Mammary epithelial cell (primary cell): ENCODE data around the gene DRAXIN.

Experiments
- EZH2 ChIP-seq: IDR thresholded peaks from 2 replicates; pipeline ENCODE4 v1.6.1; 2012; ENCODE audit warnings: low read length, inconsistent platforms, borderline replicate concordance
- TF ChIP-seq, protein P1 (sequence below), 2 donors: IDR thresholded peaks in 1 of 2; conservative IDR thresholded peaks in 1 of 2; 2 replicates each; pipeline ENCODE4 v1.5.1; 2011 to 2012; ENCODE audit warnings: inconsistent platforms in 2 of 2, low read length in 2 of 2, mild to moderate bottlenecking in 2 of 2, control low read depth in 1 of 2, low read depth in 1 of 2; ENCODE audit not compliant: insufficient read depth in 1 of 2; ENCODE audit errors: extremely low read depth in 1 of 2

DNA sequence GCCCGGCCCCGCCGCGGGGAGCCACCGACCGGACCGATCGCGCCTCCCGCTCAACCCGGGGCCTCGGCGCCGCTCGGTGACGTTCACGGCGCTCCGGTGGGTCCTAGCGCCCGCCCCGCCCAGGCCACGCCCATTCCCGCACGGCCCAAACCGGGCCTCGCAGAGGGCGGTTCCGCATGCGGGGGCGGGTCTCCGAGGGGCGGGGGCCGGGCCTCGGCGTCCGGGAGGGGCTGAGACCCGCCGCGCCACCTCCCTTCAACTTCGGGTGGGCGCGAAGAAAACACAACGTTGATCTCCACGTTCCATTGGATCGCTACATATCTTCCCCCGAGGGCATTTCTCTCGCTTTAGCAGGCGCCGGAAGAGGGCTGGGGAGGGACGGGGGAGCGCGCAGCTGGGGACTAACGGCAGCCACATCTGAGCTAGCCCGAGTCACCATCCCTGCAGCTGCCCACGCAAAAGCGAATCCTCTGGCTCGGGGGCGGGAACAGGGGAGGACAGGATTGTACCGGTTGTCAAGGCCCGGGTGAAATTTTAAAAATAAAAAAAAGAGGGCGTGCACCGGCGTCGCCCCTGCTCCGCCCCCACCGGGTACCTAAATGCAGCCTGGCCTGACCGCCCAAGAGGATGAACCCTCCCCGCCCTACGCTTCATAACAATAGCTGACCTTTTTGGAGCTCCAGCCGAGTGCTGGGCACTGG, 10.3 kb upstream of the DRAXIN start, which contains the start of gene MAD2L2:
- no peak for TF ChIP-seq EZH2
- TF ChIP-seq, protein P1, sequence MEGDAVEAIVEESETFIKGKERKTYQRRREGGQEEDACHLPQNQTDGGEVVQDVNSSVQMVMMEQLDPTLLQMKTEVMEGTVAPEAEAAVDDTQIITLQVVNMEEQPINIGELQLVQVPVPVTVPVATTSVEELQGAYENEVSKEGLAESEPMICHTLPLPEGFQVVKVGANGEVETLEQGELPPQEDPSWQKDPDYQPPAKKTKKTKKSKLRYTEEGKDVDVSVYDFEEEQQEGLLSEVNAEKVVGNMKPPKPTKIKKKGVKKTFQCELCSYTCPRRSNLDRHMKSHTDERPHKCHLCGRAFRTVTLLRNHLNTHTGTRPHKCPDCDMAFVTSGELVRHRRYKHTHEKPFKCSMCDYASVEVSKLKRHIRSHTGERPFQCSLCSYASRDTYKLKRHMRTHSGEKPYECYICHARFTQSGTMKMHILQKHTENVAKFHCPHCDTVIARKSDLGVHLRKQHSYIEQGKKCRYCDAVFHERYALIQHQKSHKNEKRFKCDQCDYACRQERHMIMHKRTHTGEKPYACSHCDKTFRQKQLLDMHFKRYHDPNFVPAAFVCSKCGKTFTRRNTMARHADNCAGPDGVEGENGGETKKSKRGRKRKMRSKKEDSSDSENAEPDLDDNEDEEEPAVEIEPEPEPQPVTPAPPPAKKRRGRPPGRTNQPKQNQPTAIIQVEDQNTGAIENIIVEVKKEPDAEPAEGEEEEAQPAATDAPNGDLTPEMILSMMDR (conservative IDR thresholded peaks at IDR 0.05 in 1 of 2, IDR thresholded peaks at IDR 0.05 in 1 of 2; ENCODE audit: extremely low read depth in 1 of 2, insufficient read depth in 1 of 2, low read depth in 1 of 2, low read length in 2 of 2) = no peak
